ENCODE results near the gene PLXDC1. TPM values are rescaled to one million over a fixed set of nuclear protein-coding genes. Genes with fewer than 3 reads are reported as not detected.

Gene PLXDC1
- total and polyA plus RNA-seq, 12 donors = 1.3 to 5.6 (median 3.9) TPM

GRCh38 chr17:39069114-39069756 lies 82.2 kb downstream of the PLXDC1 start:
- H3K36me3 ChIP-seq (replicated peaks in 1 of 2) = no peaks in the 10 kb centered on the region
- no peaks in the 10 kb centered on the region for H3K27me3 ChIP-seq
- DNase-seq = peak in 5 of 7 donors; percentile 26 to 56 (median 38)
- intact Hi-C loops (cut with DNase I) = loop anchor here in 1 of 2 donors (5.0 kb wide), 1 partner anchor 83 kb away; the partner anchor contains the start of gene PLXDC1
- H3K27ac ChIP-seq = no peak overlapping the region
- H3K9me3 ChIP-seq (replicated peaks in 1 of 3) = no peaks in the 10 kb centered on the region
- no peak overlapping the region for H3K4me3 ChIP-seq
- TF ChIP-seq POLR2A (IDR thresholded peaks at IDR 0.05) = no peak
- peak in 5 of 6 experiments; percentile 35 to 71 (median 67) for TF ChIP-seq CTCF (IDR thresholded peaks at IDR 0.05)
- H3K4me1 ChIP-seq (replicated peaks in 1 of 2) = no peaks in the 10 kb centered on the region
- WGBS, 4 donors = 42 to 64% (median 54%) methylated on average over 7 to 8 of the region's 8 CpGs

GRCh38 chr17:39064819-39065218 lies 86.6 kb downstream of the PLXDC1 start:
- no peak for TF ChIP-seq POLR2A (IDR thresholded peaks at IDR 0.05)
- TF ChIP-seq CTCF (IDR thresholded peaks at IDR 0.05) = no peak
- Histone ChIP-seq H3K4me3 (no peak overlapping the region), H3K36me3 (replicated peaks in 1 of 2) (no peaks in the 10 kb centered on the region), H3K9me3 (replicated peaks in 1 of 3) (no peaks in the 10 kb centered on the region), H3K27ac (no peak overlapping the region), H3K4me1 (replicated peaks in 1 of 2) (no peaks in the 10 kb centered on the region), H3K27me3 (no peaks in the 10 kb centered on the region)
- 66 to 91% (median 71%) methylated on average over 5 of the region's 5 CpGs for WGBS, 4 donors
- no peak for DNase-seq
- intact Hi-C loops (cut with DNase I) = loop anchor here in 1 of 2 donors (5.0 kb wide), 1 partner anchor 87 kb away; the partner anchor contains the start of gene PLXDC1

DNA sequence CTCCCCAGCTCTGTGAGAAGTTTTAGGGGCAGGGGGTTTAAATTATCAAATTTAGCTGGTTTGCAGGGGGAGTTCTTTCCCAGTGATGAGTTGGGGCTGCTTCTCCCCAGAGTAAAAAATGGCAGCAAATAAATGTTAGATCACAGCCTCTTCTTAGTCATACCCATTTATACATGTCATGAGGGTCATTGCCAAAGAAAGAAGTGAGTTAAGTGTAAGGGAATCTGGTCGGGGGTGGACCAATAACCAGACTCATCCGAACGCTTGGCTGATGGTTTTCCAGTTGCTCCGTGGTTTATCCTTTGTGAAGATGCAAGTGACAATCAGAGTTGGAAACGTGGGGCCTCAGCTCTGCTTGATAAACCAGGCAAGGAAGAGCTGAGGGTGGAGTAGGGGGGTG lies 87.1 kb downstream of the PLXDC1 start:
- no peaks in the 10 kb centered on the region for H3K36me3 ChIP-seq (replicated peaks in 1 of 2)
- TF ChIP-seq CTCF (IDR thresholded peaks at IDR 0.05) = no peak
- TF ChIP-seq POLR2A (IDR thresholded peaks at IDR 0.05) = no peak
- H3K4me3 ChIP-seq = no peak overlapping the region
- H3K9me3 ChIP-seq (replicated peaks in 1 of 3) = no peaks in the 10 kb centered on the region
- 66 to 74% (median 68%) methylated on average over 5 of the region's 5 CpGs for WGBS, 4 donors
- H3K27me3 ChIP-seq = no peaks in the 10 kb centered on the region
- DNase-seq = no peak
- H3K27ac ChIP-seq = no peak overlapping the region
- intact Hi-C loops (cut with DNase I) = no loop called here
- H3K4me1 ChIP-seq (replicated peaks in 1 of 2) = no peaks in the 10 kb centered on the region

GRCh38 chr17:39063681-39064069 lies 87.8 kb downstream of the PLXDC1 start:
- intact Hi-C loops (cut with DNase I) = no loop called here
- WGBS, 4 donors = 83 to 88% (median 85%) methylated on average over 1 of the region's 1 CpG
- Histone ChIP-seq H3K27me3 (no peaks in the 10 kb centered on the region), H3K36me3 (replicated peaks in 1 of 2) (no peaks in the 10 kb centered on the region), H3K4me1 (replicated peaks in 1 of 2) (no peaks in the 10 kb centered on the region), H3K9me3 (replicated peaks in 1 of 3) (no peaks in the 10 kb centered on the region), H3K27ac (no peak overlapping the region), H3K4me3 (no peak overlapping the region)
- TF ChIP-seq CTCF (IDR thresholded peaks at IDR 0.05) (no peak), POLR2A (IDR thresholded peaks at IDR 0.05) (no peak)
- no peak for DNase-seq

All from adrenal gland (tissue), 12 donors.